Measurements from ENCODE around the gene ZSWIM3. TPM values are rescaled to one million over a fixed set of nuclear protein-coding genes. Genes with fewer than 3 reads are reported as not detected.
A peak's percentile ranks its signal among the peaks of the same experiment; 100 is the strongest.

Gene ZSWIM3
- total RNA-seq, 2 donors from 2014 or later: 3.0 to 6.1 TPM

DNA sequence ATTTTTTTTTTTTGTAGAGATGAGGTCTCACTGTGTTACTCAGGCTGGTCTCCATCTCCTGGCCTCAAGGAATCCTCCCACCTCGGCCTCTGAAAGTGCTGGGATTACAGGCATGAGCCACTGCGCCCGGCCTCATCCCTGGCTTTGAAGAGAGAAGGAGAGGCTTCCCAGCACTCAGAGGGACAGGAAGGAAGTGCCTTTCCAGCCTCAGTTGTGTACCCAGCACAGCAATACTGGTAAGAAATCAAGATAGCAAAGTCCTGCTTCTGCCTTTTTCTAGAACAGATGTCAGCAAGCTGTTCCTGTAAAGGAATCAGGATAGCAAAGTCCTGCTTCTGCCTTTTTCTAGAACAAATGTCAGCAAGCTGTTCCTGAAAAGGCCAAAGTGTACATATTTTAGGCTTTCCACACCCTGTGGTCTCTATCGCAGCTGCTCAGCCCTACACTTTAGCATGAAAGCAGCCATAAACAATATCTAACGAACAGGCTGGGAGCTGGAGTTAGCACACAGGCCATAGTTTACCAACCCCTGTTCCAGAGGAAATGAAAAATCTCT, 60.8 kb downstream of the ZSWIM3 start:
- ATAC-seq (ENCODE audit: insufficient number of reproducible peaks, low FRiP score, low read depth): no peak
- Histone ChIP-seq H3K27me3 (replicated peaks; ENCODE audit: insufficient read depth) (no peaks in the 10 kb centered on the region), H3K4me3 (no peak overlapping the region), H3K36me3 (no peaks in the 10 kb centered on the region), H3K9me3 (no peaks in the 10 kb centered on the region), H3K27ac (peak overlapping the region in 1 of 2 donors; percentile 46), H3K4me1 (ENCODE audit: control insufficient read depth in 1 of 2, low read depth in 2 of 2) (peaks cover 0 to 10% of the 10 kb centered on the region in 2 donors)
- no peak for TF ChIP-seq CTCF (IDR thresholded peaks at IDR 0.05)
- no peak for DNase-seq (ENCODE audit: low spot score)

GRCh38 chr20:45918779-45919537, 61.5 kb downstream of the ZSWIM3 start:
- no peaks in the 10 kb centered on the region for H3K27me3 ChIP-seq (replicated peaks; ENCODE audit: insufficient read depth)
- peaks cover under 1 to 11% of the 10 kb centered on the region in 2 donors for H3K4me1 ChIP-seq (ENCODE audit: control insufficient read depth in 1 of 2, low read depth in 2 of 2)
- peak overlapping the region in 1 of 2 donors; percentile 46 for H3K27ac ChIP-seq
- H3K9me3 ChIP-seq: no peaks in the 10 kb centered on the region
- TF ChIP-seq CTCF (IDR thresholded peaks at IDR 0.05): no peak
- no peaks in the 10 kb centered on the region for H3K36me3 ChIP-seq
- no peak for DNase-seq (ENCODE audit: low spot score)
- ATAC-seq (ENCODE audit: insufficient number of reproducible peaks, low FRiP score, low read depth): no peak
- H3K4me3 ChIP-seq: no peak overlapping the region

DNA sequence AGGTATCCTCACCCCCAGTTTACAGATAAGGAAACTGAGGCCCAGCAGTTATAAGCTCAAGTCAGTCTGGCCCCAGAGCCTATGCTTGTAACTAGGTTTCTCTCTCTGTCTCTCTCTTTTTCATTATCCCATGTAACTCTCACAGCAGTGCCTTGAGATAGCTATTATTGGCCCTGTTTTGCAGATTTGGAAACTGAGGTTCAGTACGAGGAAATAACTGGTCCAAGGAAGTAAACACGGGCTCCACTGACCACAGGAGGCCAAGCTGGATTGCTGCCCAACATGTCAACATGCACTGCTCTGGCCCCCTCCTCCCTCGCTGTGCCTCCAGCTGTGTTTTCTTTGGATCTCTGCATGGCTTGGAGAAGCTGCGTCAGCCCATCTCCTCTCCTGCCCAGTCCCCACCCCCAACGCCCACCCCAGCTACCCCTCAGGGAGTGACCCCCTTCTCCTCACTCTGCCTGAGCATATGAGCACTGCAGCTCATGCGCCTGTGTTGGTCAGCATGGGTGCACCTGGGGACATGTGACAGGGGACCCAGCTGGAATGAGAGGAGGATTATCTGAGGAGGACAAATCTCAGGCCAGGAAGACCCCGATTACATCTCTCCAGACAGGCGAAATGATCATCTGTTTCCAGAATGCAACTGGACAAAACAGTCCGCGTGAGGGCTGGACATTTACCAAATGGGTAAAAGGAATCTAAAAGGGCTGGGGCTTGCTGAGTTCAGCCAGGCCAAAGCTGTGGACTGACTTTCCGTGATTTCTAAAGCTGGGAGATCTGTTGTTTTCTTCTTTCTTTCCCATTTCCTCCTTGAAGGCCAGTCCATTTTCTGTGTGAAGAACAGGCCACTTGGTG, 62.4 kb downstream of the ZSWIM3 start:
- peak overlapping the region in 1 of 2 donors; percentile 46 for H3K27ac ChIP-seq
- H3K36me3 ChIP-seq: no peaks in the 10 kb centered on the region
- H3K9me3 ChIP-seq: no peaks in the 10 kb centered on the region
- H3K27me3 ChIP-seq (replicated peaks; ENCODE audit: insufficient read depth): no peaks in the 10 kb centered on the region
- H3K4me3 ChIP-seq: no peak overlapping the region
- H3K4me1 ChIP-seq (ENCODE audit: control insufficient read depth in 1 of 2, low read depth in 2 of 2): peaks cover 6 to 20% of the 10 kb centered on the region in 2 donors
- no peak for ATAC-seq (ENCODE audit: insufficient number of reproducible peaks, low FRiP score, low read depth)
- TF ChIP-seq CTCF (IDR thresholded peaks at IDR 0.05): no peak
- DNase-seq (ENCODE audit: low spot score): no peak

GRCh38 chr20:45920462-45921336, 63.3 kb downstream of the ZSWIM3 start:
- H3K4me1 ChIP-seq (ENCODE audit: control insufficient read depth in 1 of 2, low read depth in 2 of 2): peaks cover 6 to 26% of the 10 kb centered on the region in 2 donors
- DNase-seq (ENCODE audit: low spot score) (no peak), ATAC-seq (ENCODE audit: insufficient number of reproducible peaks, low FRiP score, low read depth) (no peak)
- no peak for TF ChIP-seq CTCF (IDR thresholded peaks at IDR 0.05)
- no peak overlapping the region for H3K4me3 ChIP-seq
- H3K27ac ChIP-seq: peak overlapping the region in 1 of 2 donors; percentile 24
- no peaks in the 10 kb centered on the region for H3K27me3 ChIP-seq (replicated peaks; ENCODE audit: insufficient read depth)
- H3K9me3 ChIP-seq: no peaks in the 10 kb centered on the region
- no peaks in the 10 kb centered on the region for H3K36me3 ChIP-seq
